ENCODE results near the gene ITSN1. TPM values are rescaled to one million over a fixed set of nuclear protein-coding genes. Genes with fewer than 3 reads are reported as not detected.

Gene ITSN1
- total and polyA plus RNA-seq, 8 donors, result 6.0 to 83.5 (median 25.4) TPM

DNA sequence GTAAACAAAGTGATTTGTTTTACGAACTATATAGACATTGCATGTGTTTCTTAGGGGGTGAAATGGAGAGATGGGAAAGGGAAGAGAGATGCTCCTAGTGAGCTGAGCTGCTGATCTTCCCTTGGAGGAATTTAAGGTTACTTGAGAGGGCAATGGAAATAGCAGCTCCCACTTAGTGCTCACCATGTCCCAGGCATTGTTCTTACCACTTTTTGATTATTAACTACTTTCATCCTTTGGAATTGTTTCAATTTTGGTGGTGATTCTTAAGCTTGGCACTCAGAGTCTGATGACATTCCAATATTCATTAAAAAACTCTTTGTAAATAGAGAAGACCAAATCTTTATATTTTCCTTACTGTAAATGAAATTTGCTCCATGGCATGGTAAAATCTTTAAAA lies 124.9 kb downstream of the ITSN1 start:
- Histone ChIP-seq H3K9me3 (no peaks in the 10 kb centered on the region), H3K4me1 (no peaks in the 10 kb centered on the region), H3K27me3 (no peaks in the 10 kb centered on the region), H3K27ac (no peak overlapping the region), H3K36me3 (peaks cover 20 to 59% (median 50%) of the 10 kb centered on the region in 4 donors), H3K4me3 (no peak overlapping the region)
- TF ChIP-seq EP300 (IDR thresholded peaks at IDR 0.05), result no peak
- no peak for TF ChIP-seq POLR2AphosphoS5 (IDR thresholded peaks at IDR 0.05)
- no peak for TF ChIP-seq POLR2A (IDR thresholded peaks at IDR 0.05)
- TF ChIP-seq, protein P1, sequence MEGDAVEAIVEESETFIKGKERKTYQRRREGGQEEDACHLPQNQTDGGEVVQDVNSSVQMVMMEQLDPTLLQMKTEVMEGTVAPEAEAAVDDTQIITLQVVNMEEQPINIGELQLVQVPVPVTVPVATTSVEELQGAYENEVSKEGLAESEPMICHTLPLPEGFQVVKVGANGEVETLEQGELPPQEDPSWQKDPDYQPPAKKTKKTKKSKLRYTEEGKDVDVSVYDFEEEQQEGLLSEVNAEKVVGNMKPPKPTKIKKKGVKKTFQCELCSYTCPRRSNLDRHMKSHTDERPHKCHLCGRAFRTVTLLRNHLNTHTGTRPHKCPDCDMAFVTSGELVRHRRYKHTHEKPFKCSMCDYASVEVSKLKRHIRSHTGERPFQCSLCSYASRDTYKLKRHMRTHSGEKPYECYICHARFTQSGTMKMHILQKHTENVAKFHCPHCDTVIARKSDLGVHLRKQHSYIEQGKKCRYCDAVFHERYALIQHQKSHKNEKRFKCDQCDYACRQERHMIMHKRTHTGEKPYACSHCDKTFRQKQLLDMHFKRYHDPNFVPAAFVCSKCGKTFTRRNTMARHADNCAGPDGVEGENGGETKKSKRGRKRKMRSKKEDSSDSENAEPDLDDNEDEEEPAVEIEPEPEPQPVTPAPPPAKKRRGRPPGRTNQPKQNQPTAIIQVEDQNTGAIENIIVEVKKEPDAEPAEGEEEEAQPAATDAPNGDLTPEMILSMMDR (IDR thresholded peaks at IDR 0.05), result no peak
- WGBS, 5 donors, result 92 to 97% (median 95%) methylated on average over 1 of the region's 1 CpG
- DNase-seq, result no peak
- intact Hi-C loops (cut with DNase I; ENCODE audit: low total_unique reads), result no loop called here

DNA sequence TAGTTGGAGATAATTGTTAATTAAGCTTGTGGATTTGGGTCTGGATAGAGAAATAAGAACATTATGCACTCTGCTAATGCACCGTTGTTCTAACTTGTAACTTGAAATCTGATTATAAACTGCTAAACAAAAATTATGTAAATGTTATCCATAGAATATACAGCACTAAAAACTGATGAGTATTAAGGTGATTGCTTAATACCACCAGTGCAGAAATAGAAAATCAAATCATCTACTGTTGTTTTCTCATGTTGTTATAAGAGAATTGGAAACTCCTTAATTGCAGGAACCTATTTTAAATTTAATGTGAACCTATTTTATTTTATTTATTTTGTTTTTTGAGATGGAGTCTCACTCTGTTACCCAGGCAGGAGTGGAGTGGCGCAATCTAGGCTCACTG lies 125.7 kb downstream of the ITSN1 start:
- no peak for TF ChIP-seq EP300 (IDR thresholded peaks at IDR 0.05)
- no peak for TF ChIP-seq POLR2AphosphoS5 (IDR thresholded peaks at IDR 0.05)
- no peak for TF ChIP-seq POLR2A (IDR thresholded peaks at IDR 0.05)
- TF ChIP-seq, protein P1 (IDR thresholded peaks at IDR 0.05), result no peak
- Histone ChIP-seq H3K36me3 (peaks cover 23 to 65% (median 57%) of the 10 kb centered on the region in 4 donors), H3K27ac (no peak overlapping the region), H3K9me3 (no peaks in the 10 kb centered on the region), H3K4me3 (no peak overlapping the region), H3K27me3 (no peaks in the 10 kb centered on the region), H3K4me1 (no peaks in the 10 kb centered on the region)
- DNase-seq, result no peak
- 90 to 98% (median 94%) methylated on average over 2 of the region's 2 CpGs for WGBS, 5 donors
- intact Hi-C loops (cut with DNase I; ENCODE audit: low total_unique reads), result no loop called here

DNA sequence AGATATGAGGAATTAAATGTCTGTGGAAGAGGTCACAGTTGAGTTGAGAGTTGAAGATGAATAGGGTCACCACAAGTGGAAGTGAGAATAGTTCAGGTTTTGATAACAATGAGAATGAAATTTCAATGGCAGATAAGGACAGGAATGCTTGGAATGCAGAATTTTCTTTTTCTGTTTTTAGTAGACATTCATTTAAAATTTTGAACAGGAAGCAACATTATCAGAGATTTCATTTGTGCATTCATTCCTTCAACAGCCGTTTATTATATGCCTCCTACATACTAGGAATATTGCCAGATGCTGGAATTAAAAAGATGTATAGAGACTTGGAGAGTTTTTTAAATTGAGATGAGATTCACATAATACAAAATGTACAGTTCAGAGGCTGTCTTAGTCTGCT lies 126.8 kb downstream of the ITSN1 start:
- peaks cover 23 to 70% (median 65%) of the 10 kb centered on the region in 4 donors for H3K36me3 ChIP-seq
- intact Hi-C loops (cut with DNase I; ENCODE audit: low total_unique reads), result no loop called here
- H3K27ac ChIP-seq, result no peak overlapping the region
- no peak for TF ChIP-seq EP300 (IDR thresholded peaks at IDR 0.05)
- TF ChIP-seq, protein P1 (IDR thresholded peaks at IDR 0.05), result no peak
- no peak for TF ChIP-seq POLR2AphosphoS5 (IDR thresholded peaks at IDR 0.05)
- no peak for TF ChIP-seq POLR2A (IDR thresholded peaks at IDR 0.05)
- no peak overlapping the region for H3K4me3 ChIP-seq
- no peaks in the 10 kb centered on the region for H3K9me3 ChIP-seq
- H3K27me3 ChIP-seq, result no peaks in the 10 kb centered on the region
- WGBS, 5 donors, result 67 to 83% (median 74%) methylated on average over 1 of the region's 1 CpG
- DNase-seq, result no peak
- H3K4me1 ChIP-seq, result no peaks in the 10 kb centered on the region

DNA sequence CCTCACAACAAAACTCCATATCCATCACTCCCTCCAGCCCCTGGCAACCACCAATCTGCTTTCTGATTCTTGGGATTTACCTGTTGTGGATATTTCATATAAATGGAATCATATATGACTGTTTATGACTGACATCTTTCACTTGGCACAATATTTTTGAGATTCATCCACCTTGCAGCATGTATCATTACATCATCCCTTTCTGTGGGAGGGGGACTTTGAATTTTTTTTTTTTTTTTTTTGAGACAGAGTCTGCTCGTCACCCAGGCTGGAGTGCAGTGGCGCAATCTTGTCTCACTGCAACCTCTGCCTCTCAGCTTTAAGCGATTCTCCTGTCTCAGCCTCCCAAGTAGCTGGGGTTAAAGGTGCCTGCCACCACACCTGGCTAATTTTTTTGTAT lies 128.2 kb downstream of the ITSN1 start:
- no peaks in the 10 kb centered on the region for H3K27me3 ChIP-seq
- peaks cover 28 to 84% (median 76%) of the 10 kb centered on the region in 4 donors for H3K36me3 ChIP-seq
- intact Hi-C loops (cut with DNase I; ENCODE audit: low total_unique reads), result no loop called here
- 89 to 100% (median 96%) methylated on average over 3 of the region's 3 CpGs for WGBS, 5 donors
- no peaks in the 10 kb centered on the region for H3K4me1 ChIP-seq
- H3K27ac ChIP-seq, result no peak overlapping the region
- no peaks in the 10 kb centered on the region for H3K9me3 ChIP-seq
- no peak for DNase-seq
- TF ChIP-seq POLR2A (IDR thresholded peaks at IDR 0.05), result no peak
- no peak for TF ChIP-seq POLR2AphosphoS5 (IDR thresholded peaks at IDR 0.05)
- TF ChIP-seq, protein P1 (IDR thresholded peaks at IDR 0.05), result no peak
- TF ChIP-seq EP300 (IDR thresholded peaks at IDR 0.05), result no peak
- H3K4me3 ChIP-seq, result no peak overlapping the region
